ENCODE data around the gene ECHDC3. TPM values are rescaled to one million over a fixed set of nuclear protein-coding genes. Genes with fewer than 3 reads are reported as not detected.
"Not testable (repeated sequence)": the region's sequence is repeated elsewhere in the genome, so short reads cannot be mapped to it uniquely, and the experiment has no call there.

The ECHDC3 gene
- total RNA-seq, 2 experiments from 2014 or later = 1.9 to 2.0 TPM

DNA sequence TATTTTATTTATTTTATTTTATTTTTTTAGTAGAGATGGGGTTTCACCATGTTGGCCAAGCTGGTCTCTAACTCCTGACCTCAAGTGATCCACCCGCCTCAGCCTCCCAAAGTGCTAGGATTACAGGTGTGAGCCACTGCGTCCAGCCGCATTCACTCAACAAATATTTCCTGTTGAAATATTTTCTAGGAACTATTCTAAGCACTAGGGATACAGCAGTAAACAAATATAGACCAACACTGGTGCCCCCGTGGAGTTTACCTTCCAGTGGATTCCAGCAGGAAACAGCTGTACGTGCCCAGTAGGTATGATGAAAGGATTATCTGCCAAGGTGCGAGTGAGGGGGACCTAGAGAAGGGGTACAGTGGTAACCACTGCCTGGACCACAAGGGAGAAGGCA lies 33.4 kb upstream of the ECHDC3 start:
- DNase-seq, H3K9me3 Mint-ChIP-seq, H3K27ac Mint-ChIP-seq, H3K36me3 Mint-ChIP-seq, H3K4me3 Mint-ChIP-seq: not testable (repeated sequence)
- H3K27me3 Mint-ChIP-seq = peaks cover 57% of the 10 kb centered on the region
- peaks cover 15% of the 10 kb centered on the region for H3K4me1 Mint-ChIP-seq

DNA sequence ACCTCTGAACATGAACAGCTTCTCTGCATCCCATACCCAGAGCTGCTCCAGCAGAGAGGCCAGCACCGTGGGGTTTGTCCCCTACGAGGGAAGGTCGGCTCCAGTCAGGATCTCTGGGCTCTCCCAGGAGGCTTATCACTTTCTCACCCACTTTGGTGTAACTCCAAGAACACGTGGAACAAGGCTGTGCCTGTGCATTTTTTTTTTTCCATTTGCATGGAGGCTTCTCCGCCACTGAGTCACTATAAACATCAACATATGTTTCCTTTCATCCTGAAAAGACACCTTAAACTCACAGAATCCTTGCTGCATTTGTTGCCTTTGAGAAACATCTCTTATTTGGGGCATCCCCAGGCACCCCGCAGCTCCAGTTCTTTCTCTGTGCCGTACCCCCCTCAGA lies 29.4 kb upstream of the ECHDC3 start:
- H3K27me3 Mint-ChIP-seq = peaks cover 53% of the 10 kb centered on the region
- H3K4me3 Mint-ChIP-seq = no peak overlapping the region
- peaks cover 17% of the 10 kb centered on the region for H3K4me1 Mint-ChIP-seq
- H3K27ac Mint-ChIP-seq = no peak overlapping the region
- H3K9me3 Mint-ChIP-seq = no peaks in the 10 kb centered on the region
- DNase-seq = no peak
- peaks cover 2% of the 10 kb centered on the region for H3K36me3 Mint-ChIP-seq

DNA sequence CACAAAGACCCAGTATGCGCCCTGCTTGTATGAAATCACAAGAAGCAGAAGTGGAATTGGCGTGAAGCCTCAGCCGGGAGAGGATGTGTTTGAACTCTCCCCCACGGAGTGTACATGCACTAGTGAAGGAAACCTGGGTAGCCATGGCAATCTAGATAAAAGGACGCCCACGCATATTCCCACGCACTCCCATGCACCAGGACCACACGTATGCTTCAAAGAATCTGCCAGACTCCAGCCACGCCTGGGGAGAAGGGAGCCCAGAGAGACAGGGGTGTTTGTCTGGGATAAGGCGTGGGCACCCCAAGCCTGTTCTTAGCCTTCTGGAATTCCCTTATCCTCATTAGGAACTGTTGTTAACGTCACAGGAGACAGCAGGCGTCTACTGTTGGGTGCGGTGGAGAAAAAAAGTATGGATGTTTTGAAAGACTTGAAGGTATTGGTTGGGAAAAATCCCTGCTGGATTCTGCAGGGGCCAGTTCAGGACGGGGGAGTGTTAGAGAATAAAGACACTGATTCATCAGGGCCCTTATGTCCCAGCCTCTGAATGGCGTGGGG lies 28.9 kb upstream of the ECHDC3 start:
- no peak overlapping the region for H3K4me3 Mint-ChIP-seq
- H3K36me3 Mint-ChIP-seq = peaks cover 2% of the 10 kb centered on the region
- peaks cover 48% of the 10 kb centered on the region for H3K27me3 Mint-ChIP-seq
- no peak for DNase-seq
- no peak overlapping the region for H3K27ac Mint-ChIP-seq
- H3K9me3 Mint-ChIP-seq = no peaks in the 10 kb centered on the region
- H3K4me1 Mint-ChIP-seq = peaks cover 22% of the 10 kb centered on the region

GRCh38 chr10:11713963-11714362 lies 28.2 kb upstream of the ECHDC3 start:
- Mint-ChIP-seq H3K9me3 (no peaks in the 10 kb centered on the region), H3K4me3 (no peak overlapping the region), H3K36me3 (peaks cover 2% of the 10 kb centered on the region), H3K4me1 (peaks cover 22% of the 10 kb centered on the region), H3K27ac (no peak overlapping the region), H3K27me3 (peaks cover 47% of the 10 kb centered on the region)
- DNase-seq = no peak

DNA sequence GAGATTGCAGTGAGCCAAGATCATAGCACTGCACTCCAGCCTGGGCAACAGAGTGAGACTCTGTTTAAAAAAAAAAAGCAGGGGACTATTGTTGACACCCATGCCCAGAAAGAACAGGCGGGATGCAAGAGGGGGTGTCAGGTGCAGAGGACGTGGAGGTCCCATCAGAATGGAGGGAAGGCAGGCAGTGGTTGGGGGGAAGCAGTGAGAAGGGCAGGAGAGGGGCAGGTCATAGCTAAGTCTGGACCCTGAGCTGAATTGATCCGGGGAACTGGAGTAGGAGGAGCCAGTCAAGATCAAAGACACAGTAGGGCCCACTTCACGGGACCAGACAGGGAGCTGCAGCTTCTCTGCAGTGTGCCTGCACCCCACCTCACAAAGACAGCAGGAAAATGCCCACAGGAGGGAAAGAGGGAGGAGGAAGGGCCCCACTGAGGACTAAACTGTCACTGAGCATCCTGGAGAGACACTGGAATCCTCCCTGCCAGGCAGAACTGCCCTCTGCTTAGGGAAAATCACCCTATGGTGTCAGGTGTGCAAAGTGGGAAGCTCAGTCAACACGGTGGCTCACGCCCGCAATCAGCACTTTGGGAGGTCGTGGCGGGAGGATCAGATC lies 27.3 kb upstream of the ECHDC3 start:
- Mint-ChIP-seq H3K4me3 (no peak overlapping the region), H3K27me3 (peaks cover 38% of the 10 kb centered on the region), H3K4me1 (peaks cover 22% of the 10 kb centered on the region), H3K9me3 (no peaks in the 10 kb centered on the region), H3K27ac (no peak overlapping the region), H3K36me3 (peaks cover 2% of the 10 kb centered on the region)
- DNase-seq = no peak

DNA sequence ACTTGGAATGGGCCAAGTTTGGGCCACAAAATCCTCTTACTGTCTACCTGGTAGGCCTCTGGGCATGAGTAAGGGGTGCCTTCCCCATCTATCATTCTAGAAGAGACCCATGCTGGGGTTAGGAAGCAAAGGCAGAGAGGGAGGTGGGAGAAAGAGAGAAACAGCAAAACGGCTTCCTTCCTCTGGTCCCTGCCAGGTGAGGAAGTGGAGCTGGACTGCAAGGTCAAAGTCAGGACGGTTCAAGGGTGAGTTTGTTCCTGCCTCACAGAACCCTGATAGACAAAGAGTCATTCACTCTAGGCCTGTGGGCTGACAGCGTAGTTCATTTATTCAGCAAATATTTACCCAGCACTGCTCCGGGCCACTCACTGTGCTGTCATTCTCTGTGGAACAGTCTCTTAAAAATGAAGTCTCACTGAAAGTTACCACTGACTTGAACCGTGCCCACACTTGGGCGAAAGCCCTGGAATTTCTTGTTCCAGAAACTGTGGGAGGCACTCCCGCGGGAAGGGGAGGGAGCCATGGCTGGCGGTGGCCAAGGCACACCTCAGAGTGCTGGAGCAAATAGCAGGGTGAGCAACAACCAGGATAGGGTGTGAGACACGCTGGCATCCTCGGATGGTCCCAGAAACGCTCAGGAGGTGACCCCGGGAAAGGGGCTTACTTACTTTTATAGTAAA lies 26.2 kb upstream of the ECHDC3 start:
- Mint-ChIP-seq H3K4me1 (peaks cover 15% of the 10 kb centered on the region), H3K9me3 (no peaks in the 10 kb centered on the region), H3K27me3 (peaks cover 37% of the 10 kb centered on the region), H3K4me3 (no peak overlapping the region), H3K27ac (no peak overlapping the region), H3K36me3 (peaks cover 2% of the 10 kb centered on the region)
- no peak for DNase-seq

DNA sequence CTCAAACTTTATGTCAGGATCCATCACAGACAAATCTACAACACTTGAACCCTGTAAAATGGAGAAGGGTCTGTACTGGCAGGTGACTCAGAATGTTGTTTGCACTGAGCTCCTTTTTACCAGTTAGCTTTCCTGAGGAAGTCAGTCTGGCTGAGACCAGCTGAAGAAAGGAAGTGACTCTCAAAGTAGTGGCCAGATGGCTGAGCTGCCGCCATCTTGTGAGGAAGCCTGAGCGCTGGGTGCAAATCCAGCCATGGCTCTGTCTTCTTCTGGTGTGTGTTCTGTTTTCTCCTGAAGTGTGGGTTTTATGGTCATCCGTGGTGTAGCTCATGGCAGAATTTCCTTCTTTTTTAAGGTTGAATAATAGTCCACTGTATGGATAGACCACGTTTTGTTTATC lies 25.5 kb upstream of the ECHDC3 start:
- H3K4me1 Mint-ChIP-seq = peaks cover 14% of the 10 kb centered on the region

DNA sequence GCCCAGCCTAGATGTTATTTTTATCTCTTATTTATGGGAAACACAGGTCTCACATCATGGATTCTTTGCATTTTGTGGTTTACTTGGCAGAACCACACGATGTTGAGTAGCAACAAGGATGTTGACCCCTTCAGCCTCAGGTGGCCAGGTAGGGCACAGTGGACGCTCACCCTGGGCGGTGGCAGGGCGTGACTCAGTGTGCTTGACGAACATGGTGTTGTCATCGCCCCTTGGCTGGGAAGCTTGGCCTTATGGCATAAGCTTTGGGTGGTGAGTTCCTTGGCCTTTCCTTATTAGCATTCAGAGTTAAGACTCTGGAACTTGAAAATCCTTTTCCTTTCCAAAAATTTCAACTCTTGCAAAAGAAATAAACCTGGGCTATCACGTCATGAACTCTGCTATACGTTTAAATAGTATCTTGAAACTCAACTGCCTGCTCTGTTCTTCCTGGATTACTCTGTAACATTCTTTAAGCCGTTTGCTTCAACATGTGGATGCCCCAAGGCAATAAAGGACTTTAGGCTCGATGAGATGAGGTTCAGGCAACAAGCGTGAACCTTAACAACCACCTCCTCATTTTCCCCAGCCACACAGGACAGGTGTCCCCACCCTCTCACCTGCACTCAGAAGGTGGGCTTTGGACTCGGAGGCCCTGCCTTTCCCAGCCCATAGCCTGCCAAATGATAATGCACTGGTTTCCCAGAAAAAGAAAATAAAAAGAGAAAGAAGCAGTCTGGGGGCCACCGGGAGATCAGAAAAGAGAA lies 22.5 kb upstream of the ECHDC3 start:
- H3K27ac Mint-ChIP-seq = no peak overlapping the region
- H3K4me3 Mint-ChIP-seq = no peak overlapping the region
- no peak for DNase-seq
- peaks cover 7% of the 10 kb centered on the region for H3K27me3 Mint-ChIP-seq
- no peaks in the 10 kb centered on the region for H3K9me3 Mint-ChIP-seq
- H3K36me3 Mint-ChIP-seq = peaks cover 2% of the 10 kb centered on the region
- peaks cover 7% of the 10 kb centered on the region for H3K4me1 Mint-ChIP-seq

More for the DNA sequence above, 25.5 kb upstream of the ECHDC3 start:
- H3K4me3 Mint-ChIP-seq = no peak overlapping the region
- no peak overlapping the region for H3K27ac Mint-ChIP-seq
- peaks cover 35% of the 10 kb centered on the region for H3K27me3 Mint-ChIP-seq
- DNase-seq = no peak
- no peaks in the 10 kb centered on the region for H3K9me3 Mint-ChIP-seq
- peaks cover 2% of the 10 kb centered on the region for H3K36me3 Mint-ChIP-seq

DNA sequence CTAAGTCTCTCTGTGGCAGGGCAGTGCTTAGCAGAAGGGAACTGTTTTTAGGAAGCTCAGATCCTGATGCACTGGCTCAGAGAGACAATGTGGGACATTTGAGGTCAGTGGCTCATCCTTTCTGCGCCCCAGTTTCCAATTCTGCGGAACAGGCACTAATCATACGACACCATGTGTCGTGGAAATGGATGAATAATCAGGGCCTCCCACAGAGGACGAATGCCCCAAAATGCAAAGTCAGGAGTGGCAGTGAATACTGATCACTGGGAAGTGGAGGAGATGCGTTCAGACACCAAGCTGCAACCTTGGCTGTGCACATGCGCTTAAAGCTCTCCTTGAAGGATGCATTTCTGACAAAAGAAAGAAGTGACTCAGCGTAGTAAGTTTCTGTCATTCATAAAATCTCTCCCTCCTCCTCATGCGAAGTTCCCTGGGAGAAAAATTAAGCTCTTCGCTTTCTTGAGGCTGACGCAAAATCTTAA lies 21.9 kb upstream of the ECHDC3 start:
- Mint-ChIP-seq H3K27me3 (peaks cover 8% of the 10 kb centered on the region), H3K36me3 (peaks cover 2% of the 10 kb centered on the region), H3K4me3 (no peak overlapping the region), H3K27ac (no peak overlapping the region), H3K4me1 (peaks cover 11% of the 10 kb centered on the region), H3K9me3 (no peaks in the 10 kb centered on the region)
- DNase-seq = no peak

GRCh38 chr10:11721806-11722205 lies 20.4 kb upstream of the ECHDC3 start:
- Mint-ChIP-seq H3K27me3 (peaks cover 7% of the 10 kb centered on the region), H3K27ac (no peak overlapping the region), H3K9me3 (no peaks in the 10 kb centered on the region), H3K4me3 (no peak overlapping the region), H3K36me3 (peaks cover under 1% of the 10 kb centered on the region), H3K4me1 (peaks cover 12% of the 10 kb centered on the region)
- no peak for DNase-seq

DNA sequence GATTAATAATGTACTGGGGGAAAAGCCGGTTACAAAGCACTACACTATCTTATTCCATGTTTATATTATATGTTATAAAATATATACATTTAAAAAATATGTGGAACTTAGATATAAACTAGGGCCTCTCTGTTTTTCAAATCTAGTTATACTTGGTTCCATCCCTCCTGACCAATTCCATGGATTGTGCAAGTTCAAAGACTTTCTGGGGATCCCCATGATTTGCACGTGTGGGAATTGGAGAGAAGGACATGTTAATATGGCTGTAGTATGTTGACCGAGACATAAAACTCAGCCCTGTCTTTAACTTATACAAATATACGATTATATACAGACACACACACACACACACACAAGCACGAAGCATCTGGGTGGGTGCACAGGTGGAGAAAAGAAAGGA lies 18.8 kb upstream of the ECHDC3 start:
- Mint-ChIP-seq H3K4me1 (peaks cover 5% of the 10 kb centered on the region), H3K27ac (no peak overlapping the region), H3K27me3 (peaks cover 7% of the 10 kb centered on the region), H3K36me3 (no peaks in the 10 kb centered on the region), H3K9me3 (peaks cover under 1% of the 10 kb centered on the region), H3K4me3 (no peak overlapping the region)
- no peak for DNase-seq

DNA sequence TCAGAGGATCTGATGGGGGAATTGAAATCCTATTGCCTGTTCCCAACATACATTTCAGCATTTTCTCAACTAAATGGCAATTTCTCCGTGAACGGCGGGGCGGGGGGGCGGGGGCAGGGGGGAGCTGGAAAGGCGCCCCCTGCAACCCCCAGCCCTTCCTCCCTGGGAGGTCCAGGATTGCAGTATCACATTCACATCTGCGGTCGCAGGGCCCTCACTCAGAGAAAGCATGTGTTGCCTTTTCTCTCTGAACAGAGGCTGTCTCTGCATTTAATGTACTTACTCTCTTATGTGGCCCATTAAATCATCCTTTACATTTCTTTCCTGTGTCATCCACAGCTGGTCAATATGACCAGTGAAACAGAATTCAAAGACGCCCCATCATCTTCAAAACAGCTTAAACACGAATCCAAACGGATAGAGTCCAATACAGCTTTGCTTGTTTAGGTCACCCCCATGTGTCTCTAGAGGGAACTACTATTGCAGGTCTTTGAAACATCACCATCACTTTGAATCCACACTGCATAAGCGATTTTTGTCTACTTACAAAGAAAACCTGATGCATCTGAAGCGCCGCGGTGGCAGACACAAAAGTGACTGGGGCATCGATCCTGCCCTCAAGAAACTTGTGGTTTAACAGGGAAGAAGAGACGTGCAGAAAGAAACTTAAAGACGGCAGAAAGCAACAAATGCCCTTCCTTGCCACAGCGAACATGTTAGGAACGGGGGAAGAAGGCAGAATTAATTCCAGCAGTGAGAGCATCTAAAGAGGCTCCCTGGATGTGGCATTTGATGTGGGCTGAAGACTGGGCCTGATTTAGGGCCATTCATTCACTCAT lies 17.0 kb upstream of the ECHDC3 start:
- peaks cover 5% of the 10 kb centered on the region for H3K4me1 Mint-ChIP-seq
- H3K27ac Mint-ChIP-seq = no peak overlapping the region
- H3K9me3 Mint-ChIP-seq = peaks cover 4% of the 10 kb centered on the region
- no peaks in the 10 kb centered on the region for H3K36me3 Mint-ChIP-seq
- DNase-seq = no peak
- peaks cover 7% of the 10 kb centered on the region for H3K27me3 Mint-ChIP-seq
- H3K4me3 Mint-ChIP-seq = no peak overlapping the region

GRCh38 chr10:11725912-11726311 lies 16.3 kb upstream of the ECHDC3 start:
- Mint-ChIP-seq H3K9me3 (peaks cover 4% of the 10 kb centered on the region), H3K27me3 (peaks cover 7% of the 10 kb centered on the region), H3K36me3 (no peaks in the 10 kb centered on the region), H3K27ac (no peak overlapping the region), H3K4me3 (no peak overlapping the region), H3K4me1 (peaks cover 5% of the 10 kb centered on the region)
- DNase-seq = no peak

- peaks cover 4% of the 10 kb centered on the region for H3K9me3 Mint-ChIP-seq
- H3K4me3 Mint-ChIP-seq = no peak overlapping the region
- no peaks in the 10 kb centered on the region for H3K36me3 Mint-ChIP-seq
- DNase-seq = no peak
- no peak overlapping the region for H3K27ac Mint-ChIP-seq
- H3K4me1 Mint-ChIP-seq = peaks cover 5% of the 10 kb centered on the region
- peaks cover 7% of the 10 kb centered on the region for H3K27me3 Mint-ChIP-seq
These were observed 14.6 kb upstream of the ECHDC3 start for GRCh38 chr10:11727563-11727962.
